HG02678 (cell line): Measurements from ENCODE around the gene IGFLR1.
"Not testable (repeated sequence)": the region's sequence is repeated elsewhere in the genome, so short reads cannot be mapped to it uniquely, and the experiment has no call there.

ENCODE experiments used
- ATAC-seq: cut with Tn5 transposase; IDR thresholded peaks from one replicate; pipeline ENCODE4 v1.9.1; 2021; ENCODE audit warnings: mild to moderate bottlenecking, moderate library complexity; ENCODE audit not compliant: unreplicated experiment

IGFLR1 gene

DNA sequence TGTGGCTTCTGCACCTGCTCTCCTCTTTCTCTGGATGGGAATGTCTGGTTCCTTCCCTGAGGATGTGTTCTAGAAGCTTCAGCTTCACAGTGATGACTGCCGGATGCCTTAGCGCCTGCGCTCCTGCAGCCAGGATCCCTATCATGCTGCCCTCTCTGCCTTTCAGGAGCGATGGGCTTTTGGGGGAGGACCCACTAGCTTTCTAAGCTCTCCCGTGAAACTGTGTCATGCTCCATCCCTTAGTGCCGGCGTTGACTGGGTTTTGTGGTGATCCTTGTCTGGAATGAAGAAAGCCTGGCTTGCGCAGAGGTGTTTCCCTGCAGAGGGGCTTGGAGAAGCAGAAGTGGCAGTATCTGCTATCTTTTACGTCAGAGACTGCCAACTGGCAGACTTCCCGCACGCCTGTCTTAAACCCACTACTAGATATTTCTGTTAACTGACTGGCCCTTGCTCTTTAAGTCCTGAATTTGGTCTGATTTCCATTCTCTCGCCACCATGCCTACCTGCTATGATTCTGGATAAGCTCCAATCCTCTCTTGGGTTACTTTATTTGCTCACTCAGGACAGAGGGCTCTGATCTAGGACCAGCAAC is 28.3 kb downstream of the IGFLR1 start:
- ATAC-seq, result no peak

DNA sequence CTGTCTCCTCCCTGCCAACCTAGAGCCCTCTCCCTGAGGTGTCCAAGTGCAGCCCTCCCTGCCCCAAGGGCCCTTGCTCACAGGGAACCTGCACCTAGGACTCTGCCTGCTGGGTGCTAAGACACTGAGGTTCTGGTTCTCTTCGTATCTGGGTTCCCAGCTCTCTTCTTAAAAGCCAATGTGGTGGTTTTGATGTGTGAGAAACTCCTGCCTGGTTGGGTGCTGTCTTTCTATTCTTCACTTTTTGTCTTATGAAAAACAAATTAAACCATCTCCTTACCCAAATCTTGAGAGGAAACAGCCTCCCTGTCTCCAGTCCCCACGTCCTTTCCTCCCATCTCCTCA is 28.8 kb downstream of the IGFLR1 start:
- ATAC-seq, result no peak

DNA sequence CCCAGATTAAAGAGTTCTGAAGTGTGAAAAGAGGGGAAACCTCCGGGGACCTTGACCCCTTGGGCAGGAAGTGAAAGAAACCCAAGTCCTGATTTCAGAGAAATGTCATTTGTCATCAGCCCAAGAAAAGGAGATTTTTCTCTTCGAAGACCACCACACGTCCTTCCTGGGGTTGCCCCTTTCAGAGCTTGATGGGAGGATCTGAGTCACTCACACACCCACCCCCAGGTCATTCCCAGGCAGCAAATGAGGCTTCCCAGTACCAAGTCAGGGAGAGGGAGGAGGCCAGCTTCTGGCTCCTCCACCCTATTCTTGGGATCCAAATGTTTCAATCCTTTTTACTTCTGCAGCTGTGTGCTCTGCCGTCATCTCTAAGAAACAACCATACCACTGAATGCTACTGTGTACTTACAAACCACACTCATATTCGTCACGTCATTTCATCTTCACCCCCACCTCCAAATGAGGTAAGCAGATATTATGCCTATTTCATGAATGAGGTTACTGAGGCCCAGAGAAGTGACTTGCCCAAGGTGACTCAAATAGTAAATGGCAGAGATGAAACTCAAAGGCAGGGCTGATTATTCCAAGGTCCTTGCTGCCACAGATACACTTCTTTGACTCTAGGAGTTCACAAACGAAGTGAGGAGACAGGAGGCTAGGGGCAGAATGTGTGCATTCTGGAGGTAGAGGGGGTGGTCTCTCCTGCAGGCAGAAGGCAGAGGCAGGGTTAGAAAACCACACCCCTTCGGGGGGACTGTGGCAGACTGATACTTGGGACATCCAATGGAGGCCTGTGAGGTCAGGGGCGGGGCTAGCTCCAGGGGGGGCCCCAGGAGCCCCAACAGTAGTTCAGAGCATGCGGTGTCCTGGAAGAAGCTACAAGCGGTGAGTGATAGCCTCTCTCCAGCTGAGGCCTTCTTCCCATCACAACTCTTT is 29.4 kb downstream of the IGFLR1 start:
- ATAC-seq, result no peak

DNA sequence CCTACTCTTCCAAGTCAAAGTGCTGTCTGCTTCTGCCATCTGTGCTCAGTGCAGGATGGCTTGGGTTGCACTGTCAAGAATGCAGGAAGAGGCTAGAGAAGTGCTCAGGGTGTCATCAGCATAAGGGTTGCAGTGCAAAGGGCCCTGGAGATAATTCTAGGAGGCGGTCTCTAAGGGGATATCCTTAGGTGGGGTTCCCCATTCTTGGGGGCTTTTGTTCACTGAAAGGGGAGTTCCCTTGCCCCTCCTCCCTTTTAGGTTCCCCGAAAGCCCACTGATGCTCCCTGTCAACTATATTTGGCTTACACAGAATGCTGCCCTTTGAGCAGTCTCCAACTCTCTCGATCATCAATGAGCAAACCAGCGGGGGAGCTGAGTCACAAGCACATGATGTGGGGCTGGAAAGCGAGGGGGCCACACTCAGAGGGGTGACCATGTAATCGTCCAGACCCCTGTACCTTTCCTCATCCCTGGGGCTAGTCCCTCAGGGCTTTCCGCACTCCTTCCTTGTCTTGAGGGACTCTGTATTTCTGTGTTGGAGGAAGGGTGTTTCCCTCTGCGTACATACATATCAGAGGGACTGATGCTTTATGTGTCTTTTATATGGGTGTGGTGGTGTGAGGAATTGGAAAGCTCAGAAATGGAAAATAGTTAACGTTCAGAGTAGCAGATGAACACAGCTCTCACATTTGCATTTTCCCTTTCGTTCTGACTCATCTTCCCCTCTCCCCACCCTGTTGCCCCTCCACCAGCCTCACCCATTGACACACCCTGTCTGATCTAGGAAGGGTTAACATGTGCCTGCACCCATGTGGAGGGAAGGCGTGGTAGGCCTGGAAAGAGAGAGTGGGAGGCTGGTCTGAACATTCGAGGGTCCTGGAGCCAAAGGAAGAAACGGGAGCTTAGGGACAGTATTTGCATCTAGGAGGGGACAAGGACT is 31.2 kb downstream of the IGFLR1 start:
- peak; percentile 43 for ATAC-seq

DNA sequence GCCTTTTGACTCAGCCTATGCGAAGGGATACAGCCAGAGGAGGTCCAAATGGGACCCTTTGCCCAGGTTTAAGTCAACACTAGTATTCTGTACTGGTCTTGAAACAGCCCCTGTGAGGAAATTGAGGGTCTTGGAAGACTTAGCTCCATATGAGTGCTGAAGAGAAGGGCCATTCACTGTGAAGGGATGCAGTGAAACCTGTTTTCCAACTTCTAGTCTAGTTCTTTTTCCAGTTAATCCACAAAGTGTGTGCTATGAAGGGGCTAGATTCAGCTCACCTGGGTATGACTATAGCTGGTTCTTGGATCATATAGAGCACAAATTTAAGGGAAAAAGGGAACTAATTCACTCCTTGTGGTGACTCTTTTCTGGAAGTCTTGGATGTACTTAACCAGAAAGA is 33.9 kb downstream of the IGFLR1 start:
- no peak for ATAC-seq

DNA sequence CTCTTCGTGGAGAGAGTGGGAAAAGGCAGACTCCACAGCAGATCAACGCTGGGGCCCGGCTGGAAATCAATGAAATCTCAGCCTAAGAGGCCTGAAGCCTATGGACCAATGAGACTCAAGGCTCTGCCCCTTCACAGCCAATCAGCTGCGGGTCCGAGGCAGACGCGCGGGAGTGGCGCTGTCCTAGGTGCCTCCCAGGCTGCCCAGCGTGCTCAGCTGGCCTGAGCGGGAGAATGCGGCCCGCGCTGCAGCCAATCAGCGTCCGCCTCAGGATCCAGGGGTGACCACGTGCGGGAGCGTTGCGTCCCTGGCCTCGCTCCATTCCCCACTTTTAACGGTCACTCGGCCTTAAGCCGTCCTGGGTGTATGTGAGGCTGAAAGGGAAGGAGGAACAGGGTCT is 38.0 kb downstream of the IGFLR1 start, which contains the start of gene ZBTB32:
Gene ZBTB32 (plus strand): TSS at position 341 of the 400 bp plus-strand sequence. CDS start 10,069 bp downstream, outside the sequence.
- ATAC-seq, result no peak

DNA sequence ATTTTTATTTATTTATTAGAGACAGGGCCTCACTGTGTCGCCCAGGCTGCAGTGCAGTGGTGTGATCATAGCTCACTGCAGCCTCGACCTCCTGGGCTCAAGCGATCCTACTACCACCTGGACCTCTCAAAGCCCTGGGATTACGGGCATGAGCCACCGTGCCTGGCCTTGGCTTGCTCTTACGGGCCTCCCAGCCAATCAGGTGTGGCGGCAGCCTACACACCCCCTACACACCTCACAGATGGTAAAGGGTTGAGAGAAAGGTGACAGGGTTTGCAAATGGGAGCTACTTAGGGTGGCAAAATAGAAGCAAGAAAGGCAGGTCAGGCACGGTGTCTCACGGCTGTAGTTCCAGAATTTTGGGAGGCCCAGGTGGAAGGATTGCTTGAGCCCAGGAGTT is 38.9 kb downstream of the IGFLR1 start:
- ATAC-seq, result no peak

DNA sequence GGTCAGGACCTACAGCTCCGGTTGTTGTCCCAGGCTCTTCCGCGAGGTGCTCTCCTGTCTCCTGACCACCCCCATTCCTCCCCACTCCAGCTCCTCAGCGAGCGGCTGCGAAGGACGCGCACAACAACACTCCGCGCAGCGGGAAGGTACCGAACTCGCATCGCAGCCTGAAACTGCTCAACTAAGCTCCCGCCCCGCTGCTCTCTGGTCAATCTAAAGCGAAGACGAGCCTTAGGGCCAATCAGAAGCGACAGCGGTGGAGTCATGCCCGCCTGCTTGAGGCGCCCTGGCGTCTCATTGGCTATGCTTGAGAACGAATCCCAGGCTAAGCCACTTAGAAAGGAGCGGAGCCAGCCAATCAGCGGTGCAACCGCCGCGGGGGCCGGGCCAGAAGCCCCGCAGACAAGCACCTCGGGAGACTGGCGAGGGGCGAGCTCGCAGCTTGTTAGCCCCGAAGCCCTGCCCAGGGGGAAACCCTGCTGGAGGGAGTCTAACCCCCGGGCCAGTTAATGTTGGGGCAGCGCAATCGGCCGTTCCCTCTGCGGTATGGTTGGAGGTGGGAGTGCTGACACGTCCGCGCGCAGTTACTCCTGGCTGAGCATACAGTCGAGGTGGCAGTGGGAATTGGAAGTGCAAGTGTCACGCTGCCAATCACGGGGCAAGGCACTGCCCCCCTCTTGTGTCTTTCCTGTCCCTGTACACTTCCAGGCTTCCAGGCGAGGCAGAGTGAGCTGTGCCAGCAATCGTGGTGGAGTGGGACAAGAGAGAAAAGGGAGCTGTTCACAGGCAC is 39.8 kb downstream of the IGFLR1 start:
- ATAC-seq, result peak; percentile 97

DNA sequence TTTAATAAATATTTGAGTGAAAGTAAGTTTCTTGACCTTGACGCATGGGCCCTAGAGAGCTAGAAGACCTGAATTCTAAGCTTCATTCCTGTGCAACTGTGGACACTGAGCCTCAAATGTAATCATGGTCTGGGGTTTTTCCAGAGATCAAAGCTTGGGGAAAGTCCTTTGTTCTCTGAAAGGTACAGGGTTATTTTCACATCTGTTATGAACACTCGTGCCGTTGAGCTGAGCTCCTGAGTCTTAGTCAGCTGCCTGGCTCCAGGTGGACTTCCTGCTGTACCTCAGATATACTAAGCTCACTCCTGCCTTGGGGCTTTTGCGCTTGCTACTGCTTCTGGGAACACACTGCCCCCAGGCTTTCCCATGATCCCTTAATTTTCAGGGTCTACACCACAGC is 45.4 kb downstream of the IGFLR1 start:
- ATAC-seq, result no peak

DNA sequence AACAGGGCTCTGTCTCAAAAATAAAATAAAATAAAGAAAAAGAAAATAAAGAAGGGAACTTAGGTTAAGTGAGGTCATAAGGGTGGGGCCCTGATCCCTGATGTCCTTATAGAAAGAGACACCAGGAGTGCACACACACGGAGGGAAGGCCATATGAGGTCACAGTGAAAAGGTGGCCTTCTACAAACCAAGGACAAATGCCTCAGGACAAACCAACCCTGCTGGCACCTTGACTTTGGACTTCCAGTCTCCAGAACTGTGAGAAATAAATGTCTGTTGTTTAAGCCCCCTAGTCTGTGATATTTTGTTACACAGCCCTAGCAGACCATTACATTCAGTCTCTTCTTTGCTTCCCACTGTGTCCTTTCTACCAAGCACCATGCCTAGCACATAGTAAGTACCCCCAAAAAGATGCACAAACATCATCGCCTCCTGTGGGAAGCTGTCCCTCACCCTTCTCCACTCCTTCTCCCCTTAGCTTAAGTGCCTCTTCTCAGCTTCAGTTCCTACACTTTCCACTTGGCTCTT is 46.3 kb downstream of the IGFLR1 start:
- ATAC-seq, result no peak

DNA sequence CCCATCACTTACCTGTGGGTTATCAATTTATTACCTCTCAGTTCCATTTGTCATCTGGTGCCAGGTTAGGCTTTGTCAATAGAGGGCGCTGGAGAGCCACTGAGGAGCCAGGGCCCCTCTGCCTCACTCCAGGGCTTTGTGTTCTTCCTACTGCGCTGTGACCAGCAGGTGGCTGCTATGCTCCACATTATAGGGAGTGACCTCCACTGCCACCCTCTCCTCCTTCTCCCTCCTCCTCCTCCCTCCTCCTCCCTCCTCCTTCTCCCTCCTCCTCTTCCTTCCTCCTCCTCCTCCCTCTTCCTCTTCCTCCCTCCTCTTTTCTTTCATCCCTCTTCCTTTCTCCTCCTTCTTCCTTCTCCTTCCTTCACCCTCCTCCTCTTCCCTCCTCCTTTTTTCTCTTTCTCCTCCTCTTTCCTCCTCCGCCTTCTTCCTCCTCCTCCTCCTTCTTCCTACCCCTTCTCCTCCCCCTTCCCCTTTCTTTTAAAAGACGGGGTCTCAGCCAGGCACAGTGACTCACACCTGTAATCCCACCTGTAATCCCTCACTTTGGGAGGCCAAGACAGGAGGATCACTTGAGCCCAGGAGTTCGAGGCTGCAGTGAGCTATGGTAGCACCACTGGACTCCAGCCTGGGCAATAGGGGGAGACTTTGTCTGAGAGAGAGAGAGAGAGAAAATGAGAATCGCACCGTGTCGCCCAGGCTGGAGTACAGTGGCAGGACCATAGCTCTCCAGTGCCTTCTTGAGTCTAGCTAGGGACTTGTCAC is 48.2 kb downstream of the IGFLR1 start:
- ATAC-seq, result peak; percentile 83

DNA sequence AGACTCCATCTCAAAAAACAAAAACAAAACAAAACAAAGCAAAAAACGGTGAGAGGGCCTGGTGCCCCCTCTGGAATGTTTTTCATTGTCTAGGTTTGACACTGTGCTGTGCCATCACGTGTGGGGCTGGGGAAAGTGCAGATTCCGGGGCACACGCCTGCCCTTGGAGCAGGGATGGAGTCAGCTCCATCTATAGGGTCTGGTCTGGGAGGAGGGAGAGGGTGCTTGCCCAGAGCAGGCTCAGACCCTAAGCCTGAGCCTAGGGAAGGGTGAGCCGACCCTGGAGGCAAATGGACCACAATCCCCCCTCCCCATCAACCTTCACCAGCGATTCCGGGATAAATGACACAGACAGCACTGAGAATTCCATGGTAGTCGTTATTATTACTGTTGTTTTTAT is 48.8 kb downstream of the IGFLR1 start:
- ATAC-seq, result no peak

DNA sequence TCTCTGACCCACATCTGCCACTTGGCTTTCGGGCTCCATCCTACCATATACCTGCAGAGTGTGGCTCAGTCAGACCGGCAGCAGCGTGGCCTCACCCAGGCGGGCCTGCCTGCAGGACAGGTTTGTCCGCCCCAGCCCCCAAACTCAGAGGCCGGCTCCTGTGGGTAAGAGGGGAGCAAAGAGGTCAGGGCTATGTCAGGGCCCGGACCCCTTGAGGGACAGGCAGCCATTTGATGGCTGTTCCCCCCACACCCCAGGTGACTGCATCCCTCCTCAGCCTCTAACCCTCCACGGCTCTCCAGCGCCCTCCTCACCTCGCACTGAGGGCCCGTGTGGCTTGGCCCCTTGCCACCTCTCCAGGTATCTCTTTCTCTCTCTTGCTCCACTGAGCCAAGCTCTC is 50.2 kb downstream of the IGFLR1 start:
- ATAC-seq, result no peak

DNA sequence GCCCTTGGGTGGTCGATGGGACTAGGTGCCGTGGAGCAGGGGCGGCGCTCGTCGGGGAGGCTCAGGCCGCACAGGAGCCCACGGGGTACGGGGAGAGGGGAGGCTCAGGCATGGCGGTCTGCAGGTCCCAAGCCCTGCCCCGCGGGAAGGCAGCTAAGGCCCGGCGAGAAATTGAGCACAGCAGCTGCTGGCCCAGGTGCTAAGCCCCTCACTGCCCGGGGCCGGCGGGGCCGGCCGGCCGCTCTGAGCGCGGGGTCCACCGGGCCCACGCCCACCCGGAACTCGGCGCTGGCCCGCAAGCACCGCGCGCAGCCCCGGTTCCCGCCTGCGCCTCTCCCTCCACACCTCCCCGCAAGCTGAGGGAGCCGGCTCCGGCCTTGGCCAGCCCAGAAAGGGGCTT is 51.1 kb downstream of the IGFLR1 start:
- not testable (repeated sequence) for ATAC-seq

DNA sequence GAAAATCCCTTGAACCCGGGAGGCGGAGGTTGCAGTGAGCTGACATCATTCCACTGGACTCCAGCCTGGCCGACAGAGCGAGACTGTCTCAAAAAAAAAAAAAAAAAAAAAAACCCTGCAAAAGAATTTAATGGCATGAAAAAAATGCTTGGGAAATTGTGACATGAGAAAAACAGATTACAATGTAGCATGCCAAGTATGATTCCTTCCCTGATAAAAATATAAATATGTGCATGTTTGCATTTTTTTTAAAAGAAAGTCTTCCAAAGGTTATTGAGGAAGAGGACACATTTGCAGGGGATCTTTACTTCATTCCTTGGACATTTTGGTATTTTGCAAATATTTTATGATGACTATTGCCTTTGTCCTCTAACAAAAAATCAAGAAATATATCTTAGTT is 52.4 kb downstream of the IGFLR1 start:
- ATAC-seq, result no peak
